Measurements from ENCODE around the gene PNKD.
A peak's percentile ranks its signal among the peaks of the same experiment; 100 is the strongest.

Gene PNKD

DNA sequence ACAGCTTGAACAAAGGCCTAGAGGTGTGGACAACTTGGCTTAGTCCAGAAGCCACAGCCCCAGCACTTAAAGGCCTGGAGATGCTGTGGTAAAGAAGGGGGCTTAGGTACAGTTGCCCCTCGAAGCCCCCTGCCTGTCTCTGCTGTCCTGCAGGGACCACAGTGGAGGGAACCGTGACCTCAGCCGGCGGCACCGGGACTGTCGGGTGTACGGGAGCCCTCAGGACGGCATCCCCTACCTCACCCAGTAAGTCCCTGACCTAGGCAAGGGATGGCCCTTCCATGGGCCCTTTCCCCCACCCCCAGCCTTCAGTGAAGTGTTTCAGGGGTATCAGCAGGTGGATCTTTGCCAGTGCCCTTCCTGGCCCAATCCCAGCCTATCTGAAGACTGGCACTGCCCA, 71.1 kb downstream of the PNKD start:
- DNase-seq, result no peak

DNA sequence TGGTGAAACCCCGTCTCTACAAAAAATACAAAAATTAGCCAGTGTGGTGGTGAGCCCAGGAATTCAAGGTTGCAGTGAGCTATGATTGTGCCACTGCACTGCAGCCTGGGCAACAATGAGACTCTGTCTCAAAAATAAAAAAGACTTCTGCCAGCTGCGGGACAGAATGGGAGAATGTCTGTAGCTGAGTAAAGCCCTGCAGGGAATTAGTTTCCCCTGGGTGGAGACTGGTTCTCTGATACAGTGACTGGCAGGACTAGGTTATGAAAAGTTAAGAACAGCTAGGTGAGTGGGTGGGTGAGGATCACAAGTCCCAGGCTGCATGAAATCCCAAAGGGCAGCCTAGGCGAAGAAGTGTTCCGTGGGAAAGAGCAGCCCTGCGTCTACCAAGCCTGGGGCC, 72.5 kb downstream of the PNKD start:
- no peak for DNase-seq

DNA sequence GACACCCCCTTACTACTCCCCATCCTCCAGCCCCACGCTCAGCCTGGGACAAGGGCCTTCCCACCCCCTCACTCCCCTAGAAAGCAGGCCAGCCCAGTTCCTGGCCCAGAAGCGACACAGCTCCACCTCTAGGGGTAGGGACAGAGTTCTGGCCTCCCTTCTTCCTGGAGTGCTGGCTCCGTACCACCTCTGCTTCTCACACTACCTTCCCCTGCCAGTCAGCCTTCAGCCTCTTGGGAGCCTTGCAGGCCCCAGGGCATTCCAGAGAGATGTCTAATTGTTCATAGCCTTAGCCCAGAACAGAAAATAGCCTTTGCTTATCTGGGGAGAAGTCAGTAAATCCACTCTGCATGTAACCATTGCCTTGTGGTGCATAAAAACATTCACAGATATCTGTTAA, 73.3 kb downstream of the PNKD start:
- DNase-seq, result no peak

DNA sequence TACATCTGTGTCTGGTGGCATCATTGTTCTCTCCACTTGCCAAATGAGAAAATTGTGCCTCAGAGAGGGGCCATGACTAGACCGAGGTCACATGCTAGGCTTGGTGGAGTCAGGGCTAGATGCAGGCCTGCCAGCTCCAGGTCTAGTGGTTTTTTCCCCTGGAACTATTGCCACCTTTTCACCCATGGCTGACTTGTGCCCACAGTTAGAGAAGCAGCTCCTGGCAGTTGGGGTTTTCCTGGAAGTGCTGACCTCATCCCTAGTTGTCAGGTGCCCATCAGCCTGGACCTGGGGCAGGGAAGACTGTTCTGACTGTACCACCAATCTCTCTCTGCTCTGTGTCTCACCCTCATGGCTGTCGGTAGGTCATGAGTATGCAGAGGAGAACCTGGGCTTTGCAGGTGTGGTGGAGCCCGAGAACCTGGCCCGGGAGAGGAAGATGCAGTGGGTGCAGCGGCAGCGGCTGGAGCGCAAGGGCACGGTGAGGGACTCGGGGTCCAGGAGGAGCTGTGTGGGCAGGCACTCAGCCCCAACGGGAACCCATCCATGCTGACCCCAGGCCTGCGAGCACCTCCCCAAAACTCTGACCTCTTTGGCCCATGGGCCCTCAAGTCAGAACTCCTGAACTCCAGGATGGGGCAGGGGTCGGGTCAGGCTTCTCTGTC, 73.9 kb downstream of the PNKD start:
- no peak for DNase-seq

DNA sequence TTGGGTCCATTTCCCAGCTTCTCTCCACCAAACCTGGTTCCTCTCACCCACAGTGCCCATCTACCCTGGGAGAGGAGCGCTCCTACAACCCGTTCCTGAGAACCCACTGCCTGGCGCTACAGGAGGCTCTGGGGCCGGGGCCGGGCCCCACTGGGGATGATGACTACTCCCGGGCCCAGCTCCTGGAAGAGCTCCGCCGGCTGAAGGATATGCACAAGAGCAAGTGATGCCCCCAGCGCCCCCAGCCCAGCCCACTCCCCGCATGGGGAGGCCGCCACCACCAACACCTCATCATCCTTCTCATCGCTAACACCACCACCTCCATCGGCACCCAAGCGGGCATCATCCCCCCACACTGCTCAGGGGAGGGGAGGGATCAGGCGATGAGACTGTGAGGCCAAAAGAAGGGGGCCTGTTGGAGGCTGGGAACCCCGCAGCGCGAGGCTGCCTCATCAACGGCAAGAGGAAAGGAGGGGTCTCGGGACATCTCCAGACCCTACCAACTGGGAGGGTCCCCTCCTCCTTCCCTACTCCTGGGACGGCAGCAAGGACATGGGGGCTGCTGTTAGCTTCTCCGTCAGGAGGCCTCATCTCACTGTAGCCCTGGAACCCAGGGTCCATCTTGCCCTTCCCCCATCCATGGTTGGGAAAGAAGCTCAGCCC, 74.6 kb downstream of the PNKD start:
- DNase-seq, result no peak

DNA sequence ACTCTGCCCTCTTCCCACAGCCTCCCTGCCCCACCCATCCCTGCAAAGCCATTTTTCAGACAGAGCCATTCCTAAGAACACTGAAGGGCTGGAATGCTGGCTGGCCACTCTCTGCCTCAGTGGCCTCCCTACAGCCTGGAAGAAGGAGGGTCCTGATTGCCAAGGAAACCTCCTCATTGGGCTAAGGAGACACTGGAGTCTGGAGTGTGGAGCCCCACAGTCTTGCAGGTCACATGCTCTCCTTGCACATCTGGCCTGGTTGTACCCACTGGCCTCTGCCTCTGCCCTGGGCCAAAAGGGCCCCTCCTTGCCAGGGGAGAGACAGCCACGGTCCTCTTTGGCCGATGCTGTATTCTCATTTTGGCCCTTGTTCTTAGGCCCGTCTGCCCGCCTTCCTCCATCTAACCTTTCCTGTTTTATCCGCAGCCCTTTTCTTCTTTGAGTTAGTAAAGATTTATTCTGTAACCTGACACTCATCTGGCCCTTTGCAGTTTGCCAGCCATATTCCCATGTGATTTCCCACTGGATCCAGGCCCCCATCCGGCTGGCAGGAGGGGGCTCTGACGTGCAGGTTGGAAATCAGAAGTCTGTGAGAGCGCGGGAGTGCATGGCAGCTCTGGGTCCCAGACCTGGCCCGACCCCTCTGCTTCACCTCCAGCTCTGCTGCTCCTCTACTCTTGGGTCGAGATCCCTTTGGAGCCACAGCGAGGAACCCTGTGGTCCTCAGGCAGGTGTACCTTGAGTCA, 75.3 kb downstream of the PNKD start:
- no peak for DNase-seq

DNA sequence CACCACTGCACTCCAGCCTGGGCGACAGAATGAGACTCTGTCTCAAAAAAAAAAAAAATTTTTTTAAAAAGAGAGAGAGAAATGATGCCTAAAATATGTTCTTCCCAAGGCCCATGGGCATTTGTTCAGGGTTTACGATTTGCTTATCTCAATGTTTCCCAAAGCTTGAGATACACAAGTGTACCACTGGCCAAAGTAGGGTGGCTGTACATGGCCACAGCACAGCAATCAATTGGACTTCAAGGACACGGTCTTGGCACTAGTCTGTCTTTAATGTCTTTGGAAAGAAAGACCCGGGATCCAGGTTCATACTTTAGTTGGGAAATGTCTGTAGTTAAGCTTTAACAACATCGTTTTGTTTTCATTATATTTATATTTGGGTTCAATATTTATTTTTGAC, 76.9 kb downstream of the PNKD start:
- DNase-seq, result no peak

DNA sequence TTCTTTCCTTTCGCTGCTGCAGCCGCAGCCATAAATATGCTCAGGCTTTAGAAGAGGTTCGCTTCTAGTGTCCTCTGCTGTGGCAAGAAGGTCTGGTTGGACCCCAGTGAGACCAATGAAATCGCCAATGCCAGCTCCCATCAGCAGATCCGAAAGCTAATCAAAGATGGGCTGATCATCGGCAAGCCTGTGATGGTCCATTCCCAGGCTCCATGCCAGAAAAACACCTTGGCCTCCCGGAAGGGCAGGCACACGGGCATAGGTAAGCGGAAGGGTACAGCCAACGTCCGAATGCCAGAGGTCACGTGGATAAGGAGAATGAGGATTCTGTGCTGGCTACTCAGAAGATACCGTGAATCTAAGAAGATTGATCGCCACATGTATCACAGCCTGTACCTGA, 83.7 kb downstream of the PNKD start:
- no peak for DNase-seq

DNA sequence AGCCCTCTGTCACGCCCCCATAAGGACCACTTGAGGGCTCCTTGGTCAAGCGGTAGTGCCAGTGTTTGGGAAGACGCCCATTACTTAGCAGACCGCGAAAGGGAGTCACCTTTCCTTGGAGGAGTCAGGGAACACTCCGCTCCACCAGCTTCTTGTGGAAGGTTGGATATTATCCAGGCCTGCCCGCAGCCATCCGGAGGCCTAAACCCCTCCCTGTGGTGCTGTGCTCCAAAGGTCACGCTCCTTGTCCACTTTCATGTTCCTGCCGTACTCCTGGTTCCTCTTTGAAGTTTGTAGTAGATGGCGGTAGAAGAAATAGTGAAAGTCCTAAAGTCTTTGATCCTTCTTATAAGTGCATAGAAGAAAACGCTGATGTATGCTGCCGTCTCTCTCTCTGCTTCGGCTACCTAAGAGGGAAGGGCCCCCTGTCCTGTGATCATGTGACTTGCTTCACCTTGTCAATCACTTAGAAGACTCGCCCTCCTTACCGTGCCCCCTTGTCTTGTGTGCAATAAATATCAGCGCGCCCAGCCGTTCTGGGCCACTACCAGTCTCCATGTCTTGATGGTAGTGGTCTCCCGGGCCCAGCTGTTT, 84.6 kb downstream of the PNKD start:
- DNase-seq, result no peak

DNA sequence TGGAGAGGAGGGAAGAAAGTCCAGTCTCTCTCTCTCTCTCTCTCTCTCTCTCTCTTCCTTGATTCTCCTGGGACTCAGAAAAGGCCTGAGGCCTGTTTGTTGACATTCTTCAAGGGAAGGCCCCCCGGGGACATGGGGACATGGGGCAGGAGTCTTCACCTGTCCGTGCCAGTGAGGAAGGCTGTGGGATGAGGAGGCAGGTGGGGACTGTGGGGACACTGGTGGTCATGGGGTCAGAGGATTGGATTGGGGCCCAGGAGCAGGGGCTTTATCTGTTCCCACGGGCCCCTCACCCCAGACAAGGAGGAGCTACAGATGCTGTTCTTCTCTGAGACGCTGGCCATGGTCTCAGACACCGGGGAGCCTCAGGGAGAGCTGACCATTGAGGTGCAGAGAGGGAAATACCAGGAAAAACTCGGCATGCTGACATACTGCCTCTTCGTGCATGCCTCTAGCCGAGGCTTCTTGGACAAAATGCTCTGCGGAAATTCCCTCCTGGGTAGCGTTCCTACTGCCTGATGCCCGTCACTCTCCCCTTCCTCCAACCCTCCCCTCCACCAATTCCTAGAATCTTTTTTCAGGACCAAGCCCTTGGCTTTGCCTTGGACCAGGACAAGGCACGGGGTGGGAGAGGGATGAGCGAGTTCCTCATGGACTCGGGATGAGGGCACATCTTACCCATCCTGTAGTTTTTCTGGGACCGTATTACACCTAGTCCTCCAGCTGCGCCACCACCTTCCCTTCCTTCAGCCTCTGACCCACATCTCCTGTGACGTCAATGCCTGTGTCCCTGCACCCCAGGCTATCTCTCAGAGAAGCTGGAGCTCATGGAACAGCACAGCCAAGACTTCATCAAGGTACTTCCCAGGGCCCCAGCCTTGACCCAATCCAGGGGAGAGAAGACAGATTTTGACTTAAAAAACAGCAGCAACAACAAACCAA, 87.2 kb downstream of the PNKD start:
- DNase-seq, result no peak

DNA sequence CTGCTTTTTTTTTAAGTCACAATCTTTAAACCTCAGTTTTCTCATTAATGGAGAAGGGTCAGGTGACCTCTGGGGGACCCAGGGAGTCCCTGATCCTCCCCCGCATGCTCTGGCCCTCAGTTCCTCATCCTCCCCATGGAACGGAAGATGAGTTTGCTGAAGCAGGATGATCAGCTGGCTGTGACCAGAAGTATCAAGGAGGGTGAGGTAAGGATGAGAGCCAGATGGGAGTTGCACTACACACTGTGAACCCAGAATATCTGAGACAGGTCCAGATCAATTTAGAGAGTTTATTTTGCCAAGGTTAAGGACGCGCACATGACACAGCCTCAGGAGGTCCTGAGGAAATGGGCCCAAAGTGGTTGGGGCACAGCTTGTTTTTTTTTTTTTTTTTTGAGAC, 90.1 kb downstream of the PNKD start:
- peak in 6 of 51 donors; percentile 2 to 18 (median 12) for DNase-seq

DNA sequence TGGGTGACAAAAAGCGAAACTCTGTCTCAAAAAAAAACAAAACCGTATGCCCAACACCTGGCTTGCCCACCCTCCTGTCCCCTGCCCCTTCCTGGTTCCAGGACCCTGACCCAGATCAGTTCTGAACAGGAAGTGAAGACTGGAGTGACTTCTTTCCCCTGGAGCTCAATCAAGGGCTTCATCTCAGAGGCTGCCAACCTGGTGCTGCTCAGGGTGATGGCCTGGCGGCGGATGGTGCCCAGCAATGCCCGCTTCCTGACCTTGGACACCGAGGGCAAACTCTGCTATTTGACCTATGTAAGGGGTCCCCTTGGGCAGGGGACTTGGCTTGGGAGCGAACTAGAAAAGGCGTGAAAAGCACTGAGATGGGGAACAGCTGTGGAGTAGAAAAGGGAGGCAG, 92.3 kb downstream of the PNKD start:
- no peak for DNase-seq

DNA sequence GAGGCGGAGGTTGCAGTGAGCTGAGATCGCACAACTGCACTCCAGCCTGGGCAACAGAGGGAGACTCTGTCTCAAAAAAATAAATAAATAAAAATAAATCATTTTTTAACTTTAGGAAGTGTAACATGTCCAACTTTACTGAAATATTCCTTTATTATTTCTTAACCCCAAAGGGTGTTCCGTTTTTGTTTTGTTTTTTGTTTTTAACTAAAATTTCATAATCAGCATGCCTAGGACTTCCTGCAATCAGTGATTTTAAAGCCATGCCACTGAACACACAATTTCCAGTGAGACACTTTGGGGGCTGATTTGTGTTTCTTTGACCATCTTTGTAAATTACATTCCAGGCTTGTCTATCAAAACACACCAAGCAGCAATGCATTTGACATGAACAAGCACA, 93.4 kb downstream of the PNKD start:
- no peak for DNase-seq

DNA sequence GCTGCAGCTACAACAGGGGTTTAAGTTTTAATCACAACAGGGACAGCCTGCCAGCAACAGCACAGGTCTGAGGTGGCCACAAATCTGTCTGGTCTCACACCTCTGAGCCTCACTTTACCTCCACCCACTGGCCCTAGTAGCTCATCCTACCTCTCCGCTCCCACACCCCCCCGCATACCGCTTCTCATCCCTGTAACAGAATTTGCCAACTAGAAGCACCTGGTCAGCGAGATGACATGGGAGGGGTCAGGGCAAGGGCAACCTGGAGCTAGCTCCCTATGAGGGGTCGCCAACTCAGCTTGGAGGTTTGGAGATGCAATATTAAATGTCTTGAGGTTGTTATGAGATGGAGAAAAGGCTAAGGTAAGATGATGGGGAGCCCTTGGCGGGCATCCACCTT, 93.9 kb downstream of the PNKD start:
- DNase-seq, result no peak

DNA sequence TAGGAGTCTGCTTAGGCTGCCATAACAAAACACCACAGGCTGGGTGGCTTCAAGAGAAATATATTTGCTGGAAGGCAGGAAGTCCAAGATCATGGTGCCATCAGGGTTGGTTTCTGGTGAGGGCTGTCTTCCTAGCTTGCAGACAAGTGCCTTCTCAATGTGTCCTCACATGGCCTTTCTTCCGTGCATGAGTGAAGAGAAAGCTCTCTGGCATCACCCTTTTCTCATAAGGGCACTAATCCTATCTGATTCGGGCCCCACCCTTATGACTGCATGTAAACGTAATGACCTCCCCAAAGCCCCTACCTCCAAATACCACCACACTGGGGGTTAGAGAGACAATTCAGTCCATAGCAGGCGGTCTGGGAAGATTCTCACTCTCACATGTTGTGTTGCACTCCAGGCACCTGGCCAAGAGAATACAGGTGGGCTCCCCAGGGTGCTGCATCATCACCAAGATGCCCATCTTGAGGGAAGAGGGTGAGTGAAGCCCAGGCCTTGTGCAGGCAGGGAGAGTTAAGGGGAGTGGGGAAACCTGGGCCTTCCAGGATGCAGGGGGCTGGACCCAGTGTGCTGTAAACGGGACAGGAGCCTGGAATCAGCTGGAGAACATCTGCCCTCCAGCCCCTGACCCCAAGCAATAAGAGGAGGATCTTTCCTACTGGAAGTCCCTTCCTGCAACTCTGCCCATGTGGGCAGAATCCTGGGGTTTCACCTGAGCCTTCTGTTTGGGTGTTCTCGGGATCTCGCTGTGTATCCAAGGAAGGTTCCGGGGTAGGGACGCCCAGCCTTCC, 96.5 kb downstream of the PNKD start:
- no peak for DNase-seq

DNA sequence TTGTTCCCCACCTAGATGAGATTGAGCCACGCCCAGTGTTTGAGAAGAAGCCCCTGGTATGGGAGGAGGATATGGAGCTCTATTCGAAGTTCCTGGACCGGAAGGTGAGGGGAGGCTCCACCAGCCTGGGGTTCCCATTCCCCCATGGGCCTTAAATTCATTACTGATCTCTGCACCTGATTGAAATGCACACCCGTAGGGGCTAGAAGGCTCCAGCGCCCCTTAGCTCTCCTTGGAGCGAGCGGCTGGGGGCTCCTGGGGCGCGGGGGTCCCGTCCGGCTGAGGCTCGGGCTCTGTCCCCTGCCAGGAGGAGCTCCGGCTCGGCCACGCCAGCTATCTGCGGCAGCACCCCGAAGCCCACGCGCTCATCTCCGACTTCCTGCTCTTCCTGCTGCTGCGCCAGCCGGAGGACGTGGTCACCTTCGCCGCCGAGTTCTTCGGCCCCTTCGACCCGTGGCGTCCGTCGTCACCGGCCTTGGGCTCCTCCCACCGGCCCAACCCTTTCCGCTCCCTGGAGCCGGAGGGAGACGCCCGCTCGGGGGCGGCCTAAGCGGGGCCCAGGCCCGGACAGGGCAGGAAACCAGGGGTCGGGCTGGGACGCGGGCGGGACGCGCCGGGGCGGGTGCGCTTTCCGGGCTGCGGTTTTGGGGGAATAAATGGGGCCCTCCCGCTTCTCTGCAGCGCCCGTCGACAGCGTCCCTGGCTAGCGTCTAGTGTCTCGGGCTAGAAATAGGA, 97.3 kb downstream of the PNKD start:
- peak in 43 of 51 donors; percentile 18 to 81 (median 52) for DNase-seq

DNA sequence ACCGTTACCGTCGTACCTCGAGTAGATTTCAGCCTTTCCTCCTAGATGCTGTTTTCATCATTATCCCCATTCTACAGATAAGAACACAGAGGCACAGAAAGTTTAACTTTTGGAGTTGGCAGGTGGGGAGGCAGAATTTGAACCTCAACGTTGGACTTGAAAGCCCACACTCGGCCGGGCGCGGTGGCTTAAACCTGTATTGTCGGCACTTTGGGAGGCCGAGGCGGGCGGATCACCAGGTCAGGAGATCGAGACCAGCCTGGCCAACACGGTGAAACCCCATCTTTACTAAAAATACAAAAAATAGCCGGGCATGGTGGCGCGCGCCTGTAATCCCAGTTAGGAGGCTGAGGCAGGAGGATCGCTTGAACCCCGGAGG, 97.8 kb downstream of the PNKD start:
- DNase-seq, result no peak

DNA sequence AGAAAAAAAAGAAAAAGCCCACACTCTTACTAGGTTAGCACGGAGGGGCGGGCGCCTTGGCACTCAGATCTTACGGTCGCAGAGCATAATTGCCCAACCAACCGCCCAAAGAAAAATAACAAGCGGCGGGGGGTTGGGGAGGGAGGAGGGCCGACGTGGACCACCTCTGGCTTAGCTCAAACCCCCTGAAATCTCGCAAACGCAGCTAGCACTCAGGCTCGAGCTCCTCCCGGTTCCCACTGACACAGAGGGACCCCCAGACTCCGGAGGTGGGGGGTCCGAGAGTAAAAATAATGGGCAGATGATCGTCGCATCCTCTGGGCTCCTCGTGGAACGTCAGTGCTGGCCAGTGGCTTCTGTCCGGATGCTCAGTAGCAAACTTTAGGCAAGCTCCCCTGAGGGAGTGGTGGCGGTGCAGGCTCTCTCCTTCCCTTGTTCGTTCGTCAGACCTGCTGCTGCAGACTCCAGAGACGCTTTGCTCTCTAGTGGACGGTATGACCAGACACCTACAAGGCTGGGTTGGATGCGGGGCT, 98.4 kb downstream of the PNKD start:
- DNase-seq, result peak in 2 of 51 donors; percentile 7 to 33

DNA sequence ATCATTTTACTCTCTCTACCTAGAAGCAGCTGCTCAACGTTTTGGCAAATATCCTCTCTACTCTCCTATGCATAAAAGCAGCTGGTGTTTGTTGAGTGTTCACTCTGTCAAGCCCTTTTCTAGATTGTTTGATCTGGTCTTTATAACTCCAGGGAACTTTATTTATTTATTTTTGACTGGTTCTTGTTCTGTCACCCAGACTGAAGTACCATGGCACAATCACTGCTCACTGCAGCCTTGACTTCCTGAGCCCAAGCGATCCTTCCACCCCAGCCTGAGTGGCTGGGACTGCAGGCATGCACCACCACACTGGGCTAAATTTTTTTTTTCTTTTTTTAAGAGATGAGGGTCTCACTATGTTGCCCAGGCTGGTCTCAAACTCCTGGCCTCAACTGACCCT, 99.0 kb downstream of the PNKD start:
- DNase-seq, result no peak
